Thoracic aorta (tissue), 2 donors: ENCODE measurements around the gene PAX1. TPM values are rescaled to one million over a fixed set of nuclear protein-coding genes. Genes with fewer than 3 reads are reported as not detected.

Source experiments
- ATAC-seq: fragments of 150-250 bp; one replicate; pipeline ENCODE4 v1.8.0; 2017; ENCODE audit warnings: low read depth; ENCODE audit not compliant: insufficient number of reproducible peaks, low FRiP score
- DNase-seq: peaks from one replicate; pipeline ENCODE4 v3.0.0-alpha.2; 2020; ENCODE audit warnings: low spot score
- H3K27ac ChIP-seq, 2 donors: fragments of 200-600 bp; sonication (generic); 1 replicate in 1 of 2; 2 replicates in 1 of 2; pipeline ENCODE4 v1.5.1; 2016; ENCODE audit warnings: mild to moderate bottlenecking in 2 of 2, moderate library complexity in 2 of 2
- H3K27me3 ChIP-seq: fragments of 200-600 bp; sonication (generic); replicated peaks from 2 replicates; pipeline ENCODE4 v1.6.0; 2016; ENCODE audit warnings: mild to moderate bottlenecking; ENCODE audit not compliant: insufficient read depth
- H3K36me3 ChIP-seq: fragments of 200-600 bp; sonication (generic); one replicate; pipeline ENCODE4 v1.5.1; 2016
- H3K4me1 ChIP-seq, 2 donors: fragments of 200-600 bp; sonication (generic); 1 replicate in 1 of 2; 2 replicates in 1 of 2; pipeline versions ENCODE4 v1.5.1 to v1.6.0; 2016; ENCODE audit warnings: low read depth in 2 of 2, mild to moderate bottlenecking in 1 of 2; ENCODE audit not compliant: control insufficient read depth in 1 of 2
- H3K4me3 ChIP-seq: fragments of 200-600 bp; sonication (generic); 2 replicates; pipeline ENCODE4 v1.5.1; 2016; ENCODE audit warnings: mild to moderate bottlenecking
- H3K9me3 ChIP-seq: fragments of 200-600 bp; sonication (generic); 2 replicates; pipeline ENCODE4 v1.5.1; 2016
- CTCF ChIP-seq: fragments of 200-600 bp; sonication (generic); IDR thresholded peaks from one replicate; pipeline ENCODE4 v1.5.1; 2019; ENCODE audit warnings: antibody characterized with exemption
- total RNA-seq, 2 donors: library from RNA; depleted of rRNA; stranded (reverse); fragments of >200 nt; gene quantifications; one replicate each; pipeline versions ENCODE4 v1.1.0 to v1.2.3, GENCODE V29; 2016

The PAX1 gene
- total RNA-seq, 2 donors from 2014 or later = not detected

- no peak for TF ChIP-seq CTCF
- Histone ChIP-seq H3K36me3 (no peaks in the 10 kb centered on the region), H3K4me1 (no peaks in the 10 kb centered on the region), H3K4me3 (no peak overlapping the region), H3K9me3 (no peaks in the 10 kb centered on the region), H3K27ac (no peak overlapping the region), H3K27me3 (no peaks in the 10 kb centered on the region)
- ATAC-seq (no peak), DNase-seq (no peak)
These were observed 39.6 kb upstream of the PAX1 start for GRCh38 chr20:21665687-21666446.

- no peak overlapping the region for H3K4me3 ChIP-seq
- H3K9me3 ChIP-seq = no peaks in the 10 kb centered on the region
- H3K36me3 ChIP-seq = no peaks in the 10 kb centered on the region
- TF ChIP-seq CTCF = no peak
- no peaks in the 10 kb centered on the region for H3K27me3 ChIP-seq
- ATAC-seq = no peak
- H3K27ac ChIP-seq = no peak overlapping the region
- no peak for DNase-seq
- H3K4me1 ChIP-seq = no peaks in the 10 kb centered on the region
These were observed 35.3 kb upstream of the PAX1 start for GRCh38 chr20:21670126-21670525.

GRCh38 chr20:21670981-21671380 is 34.5 kb upstream of the PAX1 start:
- no peak for TF ChIP-seq CTCF
- no peaks in the 10 kb centered on the region for H3K9me3 ChIP-seq
- no peak overlapping the region for H3K4me3 ChIP-seq
- H3K27ac ChIP-seq = no peak overlapping the region
- H3K27me3 ChIP-seq = no peaks in the 10 kb centered on the region
- DNase-seq (no peak), ATAC-seq (no peak)
- H3K36me3 ChIP-seq = no peaks in the 10 kb centered on the region
- H3K4me1 ChIP-seq = no peaks in the 10 kb centered on the region

GRCh38 chr20:21677261-21677660 is 28.2 kb upstream of the PAX1 start:
- TF ChIP-seq CTCF = no peak
- no peaks in the 10 kb centered on the region for H3K27me3 ChIP-seq
- no peak for ATAC-seq
- H3K9me3 ChIP-seq = no peaks in the 10 kb centered on the region
- H3K4me1 ChIP-seq = peaks cover 0 to 13% of the 10 kb centered on the region in 2 donors
- no peaks in the 10 kb centered on the region for H3K36me3 ChIP-seq
- no peak for DNase-seq
- H3K27ac ChIP-seq = no peak overlapping the region
- no peak overlapping the region for H3K4me3 ChIP-seq

GRCh38 chr20:21677781-21678180 is 27.7 kb upstream of the PAX1 start:
- ATAC-seq (no peak), DNase-seq (no peak)
- Histone ChIP-seq H3K27me3 (no peaks in the 10 kb centered on the region), H3K4me1 (peaks cover 0 to 17% of the 10 kb centered on the region in 2 donors), H3K36me3 (no peaks in the 10 kb centered on the region), H3K27ac (no peak overlapping the region), H3K4me3 (no peak overlapping the region), H3K9me3 (no peaks in the 10 kb centered on the region)
- TF ChIP-seq CTCF = no peak
